Fibroblast of lung (primary cell): Measurements from ENCODE around the gene MSMO1. TPM values are rescaled to one million over a fixed set of nuclear protein-coding genes. Genes with fewer than 3 reads are reported as not detected.
"Not testable (repeated sequence)": the region's sequence is repeated elsewhere in the genome, so short reads cannot be mapped to it uniquely, and the experiment has no call there.

Source experiments
- DNase-seq, 2 donors: peaks; one replicate each; pipeline versions ENCODE4 v3.0.0 to v3.0.0-alpha.2; 2010; ENCODE audit warnings: low read depth in 2 of 2
- H2AFZ ChIP-seq: 2 replicates; pipeline ENCODE4 v1.5.1; 2012; ENCODE audit warnings: low read length, control low read depth, inconsistent platforms
- H3K27ac ChIP-seq: 2 replicates; pipeline ENCODE4 v1.5.1; 2011; ENCODE audit warnings: low read length, control low read depth; ENCODE audit not compliant: insufficient read depth
- H3K27me3 ChIP-seq: 2 replicates; pipeline ENCODE4 v1.5.1; 2011; ENCODE audit warnings: mild to moderate bottlenecking, low read length; ENCODE audit not compliant: control insufficient read depth, insufficient read depth
- H3K36me3 ChIP-seq: 2 replicates; pipeline ENCODE4 v1.5.1; 2011; ENCODE audit warnings: low read length; ENCODE audit not compliant: control insufficient read depth, insufficient read depth
- H3K4me1 ChIP-seq: 2 replicates; pipeline ENCODE4 v1.5.1; 2011; ENCODE audit warnings: low read length; ENCODE audit not compliant: control insufficient read depth, insufficient read depth; ENCODE audit errors: extremely low read depth
- H3K4me2 ChIP-seq: 2 replicates; pipeline ENCODE4 v1.5.1; 2011; ENCODE audit warnings: low read length, control low read depth; ENCODE audit not compliant: insufficient read depth; ENCODE audit errors: extremely low read depth
- H3K4me3 ChIP-seq, 4 experiments: fragments of 200-600 bp in 1 of 4; sonication (generic) in 1 of 4; replicated peaks in 1 of 4; 2 replicates each; pipeline ENCODE4 v1.5.1; 2011 to 2016; ENCODE audit warnings: low read length in 4 of 4, low read depth in 3 of 4, mild to moderate bottlenecking in 3 of 4, control low read depth in 2 of 4, inconsistent platforms in 1 of 4, mixed read lengths in 1 of 4; ENCODE audit not compliant: insufficient read depth in 1 of 4; ENCODE audit errors: control extremely low read depth in 1 of 4
- H3K79me2 ChIP-seq: 2 replicates; pipeline ENCODE4 v1.5.1; 2012; ENCODE audit warnings: mild to moderate bottlenecking, low read length, inconsistent platforms; ENCODE audit not compliant: control insufficient read depth, insufficient read depth
- H3K9ac ChIP-seq: 2 replicates; pipeline ENCODE4 v1.5.1; 2011; ENCODE audit warnings: mild to moderate bottlenecking, low read length, control low read depth; ENCODE audit not compliant: insufficient read depth
- H3K9me3 ChIP-seq: 2 replicates; pipeline ENCODE4 v1.5.1; 2012; ENCODE audit warnings: low read depth, low read length; ENCODE audit not compliant: control insufficient read depth, insufficient read depth
- H4K20me1 ChIP-seq: 2 replicates; pipeline ENCODE4 v1.5.1; 2011; ENCODE audit warnings: low read length; ENCODE audit not compliant: control insufficient read depth, insufficient read depth; ENCODE audit errors: extremely low read depth
- EZH2 ChIP-seq: IDR thresholded peaks from 2 replicates; pipeline ENCODE4 v1.5.1; 2012; ENCODE audit warnings: low read length, control low read depth, mild to moderate bottlenecking; ENCODE audit errors: missing control alignments
- polyA plus RNA-seq, 2 donors: library from polyadenylated mRNA; depleted of rRNA in 1 of 2; stranded (reverse) in 1 of 2; unstranded in 1 of 2; fragments of >200 nt; gene quantifications; 2 replicates each; pipeline ENCODE4 v1.2.1, GENCODE V29; 2011 to 2012; ENCODE audit warnings: missing spikeins in 1 of 2
- total RNA-seq: library from RNA; depleted of rRNA; stranded (reverse); fragments of >200 nt; gene quantifications from 2 replicates; pipeline ENCODE4 v1.2.1, GENCODE V29; 2014
- TF ChIP-seq, protein P1 (sequence below), 2 donors: IDR thresholded peaks in 1 of 2; conservative IDR thresholded peaks in 1 of 2; 1 replicate in 1 of 2; 2 replicates in 1 of 2; pipeline ENCODE4 v1.5.1; 2011 to 2012; ENCODE audit warnings: low read length in 2 of 2, control low read depth in 1 of 2, inconsistent platforms in 1 of 2, low read depth in 1 of 2, mild to moderate bottlenecking in 1 of 2

Gene MSMO1
- total and polyA plus RNA-seq, 2 donors (not counting 1 experiment from before 2014, with no cell fraction given) = 328 to 743 TPM

DNA sequence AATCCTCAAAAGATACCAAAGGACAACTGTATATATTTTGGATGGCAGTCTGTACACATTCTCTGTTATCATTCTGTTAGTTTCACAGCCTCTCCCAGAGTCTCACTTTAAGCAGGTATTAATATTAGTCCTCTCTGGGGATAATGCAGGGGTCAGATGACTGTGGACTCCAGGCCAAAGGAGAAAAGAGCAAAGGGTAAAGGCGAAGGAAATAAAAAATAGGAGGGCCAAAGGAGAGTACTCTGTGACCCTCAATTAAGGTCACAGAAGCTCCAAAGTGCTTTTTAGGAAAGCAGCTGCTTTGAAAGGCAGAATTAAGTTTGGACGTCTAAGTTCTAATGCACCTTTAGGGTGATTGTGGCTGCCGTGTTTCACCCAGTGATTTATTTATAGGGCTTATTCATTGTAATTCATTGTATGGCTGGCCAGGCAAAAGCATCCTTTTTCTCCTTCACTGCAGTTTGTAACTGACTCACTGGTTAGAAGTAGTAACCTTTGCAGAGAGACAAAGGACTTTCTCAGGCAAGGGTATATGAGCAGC, 7.8 kb downstream of the MSMO1 start:
- H3K27me3 ChIP-seq = no peaks in the 10 kb centered on the region
- peaks cover 9% of the 10 kb centered on the region for H3K36me3 ChIP-seq
- H3K4me2 ChIP-seq = no peak overlapping the region
- H3K4me3 ChIP-seq = no peak overlapping the region
- H3K9ac ChIP-seq = no peak overlapping the region
- H3K9me3 ChIP-seq = no peaks in the 10 kb centered on the region
- H3K4me1 ChIP-seq = peaks cover 4% of the 10 kb centered on the region
- no peak for TF ChIP-seq EZH2
- TF ChIP-seq, protein P1, sequence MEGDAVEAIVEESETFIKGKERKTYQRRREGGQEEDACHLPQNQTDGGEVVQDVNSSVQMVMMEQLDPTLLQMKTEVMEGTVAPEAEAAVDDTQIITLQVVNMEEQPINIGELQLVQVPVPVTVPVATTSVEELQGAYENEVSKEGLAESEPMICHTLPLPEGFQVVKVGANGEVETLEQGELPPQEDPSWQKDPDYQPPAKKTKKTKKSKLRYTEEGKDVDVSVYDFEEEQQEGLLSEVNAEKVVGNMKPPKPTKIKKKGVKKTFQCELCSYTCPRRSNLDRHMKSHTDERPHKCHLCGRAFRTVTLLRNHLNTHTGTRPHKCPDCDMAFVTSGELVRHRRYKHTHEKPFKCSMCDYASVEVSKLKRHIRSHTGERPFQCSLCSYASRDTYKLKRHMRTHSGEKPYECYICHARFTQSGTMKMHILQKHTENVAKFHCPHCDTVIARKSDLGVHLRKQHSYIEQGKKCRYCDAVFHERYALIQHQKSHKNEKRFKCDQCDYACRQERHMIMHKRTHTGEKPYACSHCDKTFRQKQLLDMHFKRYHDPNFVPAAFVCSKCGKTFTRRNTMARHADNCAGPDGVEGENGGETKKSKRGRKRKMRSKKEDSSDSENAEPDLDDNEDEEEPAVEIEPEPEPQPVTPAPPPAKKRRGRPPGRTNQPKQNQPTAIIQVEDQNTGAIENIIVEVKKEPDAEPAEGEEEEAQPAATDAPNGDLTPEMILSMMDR (conservative IDR thresholded peaks at IDR 0.05 in 1 of 2, IDR thresholded peaks at IDR 0.05 in 1 of 2; ENCODE audit: low read depth in 1 of 2, low read length in 2 of 2) = no peak
- peaks cover 67% of the 10 kb centered on the region for H3K79me2 ChIP-seq
- peaks cover 5% of the 10 kb centered on the region for H4K20me1 ChIP-seq
- H2AFZ ChIP-seq = no peak overlapping the region
- DNase-seq = no peak
- H3K27ac ChIP-seq = no peak overlapping the region

DNA sequence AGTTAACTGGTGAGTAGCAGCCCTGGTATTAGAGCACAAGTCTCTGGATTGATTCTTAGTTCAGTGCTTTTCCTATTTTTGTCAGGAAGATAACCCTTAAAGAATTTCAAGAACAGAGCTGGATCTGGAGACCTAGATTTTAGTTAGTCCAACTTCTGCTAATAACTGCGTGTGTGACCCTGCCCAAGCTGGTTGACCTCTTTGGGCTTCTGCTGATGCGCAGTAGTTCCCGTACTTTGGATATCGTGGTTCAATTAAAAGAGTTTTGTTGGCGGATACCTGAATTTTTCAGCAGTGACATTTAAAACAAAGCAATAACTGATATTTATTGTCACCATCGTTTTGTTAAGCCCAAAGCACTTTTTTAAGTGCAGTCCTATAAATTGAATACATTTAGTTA, 9.3 kb downstream of the MSMO1 start:
- Histone ChIP-seq H3K36me3 (peaks cover 9% of the 10 kb centered on the region), H4K20me1 (peaks cover 5% of the 10 kb centered on the region), H3K4me1 (no peaks in the 10 kb centered on the region), H3K9ac (no peak overlapping the region), H3K79me2 (peaks cover 51% of the 10 kb centered on the region), H3K27ac (no peak overlapping the region), H3K9me3 (no peaks in the 10 kb centered on the region), H2AFZ (no peak overlapping the region), H3K4me2 (no peak overlapping the region), H3K4me3 (no peak overlapping the region), H3K27me3 (no peaks in the 10 kb centered on the region)
- no peak for DNase-seq
- TF ChIP-seq, protein P1 (conservative IDR thresholded peaks at IDR 0.05 in 1 of 2, IDR thresholded peaks at IDR 0.05 in 1 of 2; ENCODE audit: low read depth in 1 of 2, low read length in 2 of 2) = no peak
- no peak for TF ChIP-seq EZH2

DNA sequence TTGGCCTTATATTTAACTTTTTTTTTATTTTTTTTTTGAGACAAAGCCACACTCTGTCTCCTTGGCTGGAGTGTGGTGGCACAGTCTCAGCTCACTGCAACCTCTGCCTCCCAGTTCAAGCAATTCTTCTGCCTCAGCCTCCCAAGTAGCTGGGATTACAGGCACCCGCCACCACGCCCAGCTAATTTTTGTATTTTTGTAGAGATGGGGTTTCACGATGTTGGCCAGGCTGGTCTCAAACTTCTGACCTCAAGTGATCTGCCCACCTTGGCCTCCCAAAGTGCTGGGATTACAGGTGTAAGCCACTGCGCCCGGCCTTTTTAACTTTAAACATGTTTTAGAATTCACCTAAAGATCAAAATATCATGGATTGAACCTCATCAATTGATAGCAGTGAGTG, 14.9 kb downstream of the MSMO1 start:
- H3K9ac ChIP-seq, DNase-seq, H3K4me1 ChIP-seq, H3K4me2 ChIP-seq, H3K9me3 ChIP-seq, H3K27me3 ChIP-seq, H3K79me2 ChIP-seq, H2AFZ ChIP-seq, H3K36me3 ChIP-seq, H3K4me3 ChIP-seq, H3K27ac ChIP-seq, H4K20me1 ChIP-seq: not testable (repeated sequence)
